GM12801 (cell line): ENCODE measurements around the gene DUSP10.

Experiments
- TF ChIP-seq, protein P1 (sequence below): IDR thresholded peaks from one replicate; pipeline ENCODE4 v1.5.1; 2011; ENCODE audit warnings: control low read depth; ENCODE audit not compliant: insufficient read length; ENCODE audit errors: extremely low read depth

The DUSP10 gene

GRCh38 chr1:221696718-221697461 lies 45.0 kb downstream of the DUSP10 start:
- TF ChIP-seq, protein P1, sequence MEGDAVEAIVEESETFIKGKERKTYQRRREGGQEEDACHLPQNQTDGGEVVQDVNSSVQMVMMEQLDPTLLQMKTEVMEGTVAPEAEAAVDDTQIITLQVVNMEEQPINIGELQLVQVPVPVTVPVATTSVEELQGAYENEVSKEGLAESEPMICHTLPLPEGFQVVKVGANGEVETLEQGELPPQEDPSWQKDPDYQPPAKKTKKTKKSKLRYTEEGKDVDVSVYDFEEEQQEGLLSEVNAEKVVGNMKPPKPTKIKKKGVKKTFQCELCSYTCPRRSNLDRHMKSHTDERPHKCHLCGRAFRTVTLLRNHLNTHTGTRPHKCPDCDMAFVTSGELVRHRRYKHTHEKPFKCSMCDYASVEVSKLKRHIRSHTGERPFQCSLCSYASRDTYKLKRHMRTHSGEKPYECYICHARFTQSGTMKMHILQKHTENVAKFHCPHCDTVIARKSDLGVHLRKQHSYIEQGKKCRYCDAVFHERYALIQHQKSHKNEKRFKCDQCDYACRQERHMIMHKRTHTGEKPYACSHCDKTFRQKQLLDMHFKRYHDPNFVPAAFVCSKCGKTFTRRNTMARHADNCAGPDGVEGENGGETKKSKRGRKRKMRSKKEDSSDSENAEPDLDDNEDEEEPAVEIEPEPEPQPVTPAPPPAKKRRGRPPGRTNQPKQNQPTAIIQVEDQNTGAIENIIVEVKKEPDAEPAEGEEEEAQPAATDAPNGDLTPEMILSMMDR: no peak

GRCh38 chr1:221696027-221696426 lies 45.9 kb downstream of the DUSP10 start:
- TF ChIP-seq, protein P1: no peak

DNA sequence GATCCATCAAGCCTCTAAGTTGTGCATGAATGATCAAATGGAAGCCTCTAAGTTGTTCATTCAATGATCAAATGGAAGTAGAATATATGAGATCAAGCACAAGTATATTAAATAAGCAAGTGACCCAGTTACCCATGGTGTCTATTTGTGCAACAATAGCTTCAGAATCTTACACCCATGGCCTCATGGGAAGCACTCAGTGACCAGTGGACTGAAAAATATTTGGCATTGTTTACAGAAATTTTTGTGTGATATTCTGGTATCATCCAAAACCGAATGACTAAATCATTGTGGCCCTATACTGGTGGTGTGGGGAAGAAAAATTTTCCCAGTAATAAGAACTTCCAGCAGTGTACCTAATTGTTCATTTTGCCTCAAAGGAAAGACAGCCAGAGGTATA lies 46.6 kb downstream of the DUSP10 start:
- TF ChIP-seq, protein P1: no peak

DNA sequence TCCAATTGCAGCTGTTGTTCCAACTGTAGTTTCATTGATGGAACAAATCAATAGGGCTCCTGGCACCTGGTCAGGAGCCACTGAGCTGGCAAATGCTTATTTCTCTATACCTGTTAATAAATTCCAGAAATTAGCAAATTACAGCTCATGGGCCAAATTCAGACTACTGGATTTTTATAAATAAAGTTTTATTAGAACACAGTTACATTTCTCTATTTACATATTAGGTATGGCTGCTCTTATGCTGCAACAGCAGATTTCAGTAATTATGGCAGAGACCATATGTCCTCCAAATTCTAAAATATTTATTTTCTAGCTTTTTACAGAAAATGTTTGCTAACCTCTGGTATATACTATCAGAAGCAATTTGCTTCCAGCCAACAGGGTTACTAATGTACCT lies 47.8 kb downstream of the DUSP10 start:
- TF ChIP-seq, protein P1: no peak

DNA sequence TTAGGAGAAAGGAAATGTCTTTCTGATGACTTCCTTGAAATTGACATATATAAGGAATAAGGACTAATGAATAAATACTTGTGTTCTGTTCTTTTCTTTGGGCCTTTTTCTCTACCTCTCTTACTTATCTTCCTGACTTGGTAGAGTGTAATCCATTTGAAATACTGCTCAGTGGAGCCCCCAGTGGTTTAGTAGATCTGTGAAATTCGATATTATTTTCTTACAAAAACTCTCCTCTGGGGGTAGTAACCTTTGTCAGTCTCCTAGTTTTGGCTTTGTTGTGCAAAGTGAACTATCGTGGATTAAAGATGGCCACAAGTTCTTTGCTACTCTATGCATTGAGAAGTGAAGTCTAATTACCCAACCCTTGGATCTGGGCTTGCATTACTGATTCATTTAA lies 48.8 kb downstream of the DUSP10 start:
- TF ChIP-seq, protein P1: no peak

DNA sequence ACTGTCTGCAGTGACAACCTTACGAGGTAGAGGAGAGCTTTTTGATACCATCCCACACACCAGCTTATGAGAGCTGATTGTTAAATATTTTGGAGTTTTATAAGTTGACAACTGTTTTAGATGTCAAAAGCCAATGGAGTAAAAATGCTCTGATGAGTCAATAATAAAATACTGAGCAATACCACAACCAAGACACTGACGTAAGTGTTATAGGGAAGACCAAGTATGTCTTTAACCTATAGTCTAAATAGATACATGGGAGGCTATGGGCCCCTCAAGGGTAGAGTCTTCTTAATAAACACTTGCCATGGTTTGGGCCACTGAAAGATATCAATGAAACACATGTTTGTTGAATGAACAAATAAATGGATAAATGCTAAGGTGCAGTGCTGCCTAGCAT lies 49.2 kb downstream of the DUSP10 start:
- TF ChIP-seq, protein P1: no peak

DNA sequence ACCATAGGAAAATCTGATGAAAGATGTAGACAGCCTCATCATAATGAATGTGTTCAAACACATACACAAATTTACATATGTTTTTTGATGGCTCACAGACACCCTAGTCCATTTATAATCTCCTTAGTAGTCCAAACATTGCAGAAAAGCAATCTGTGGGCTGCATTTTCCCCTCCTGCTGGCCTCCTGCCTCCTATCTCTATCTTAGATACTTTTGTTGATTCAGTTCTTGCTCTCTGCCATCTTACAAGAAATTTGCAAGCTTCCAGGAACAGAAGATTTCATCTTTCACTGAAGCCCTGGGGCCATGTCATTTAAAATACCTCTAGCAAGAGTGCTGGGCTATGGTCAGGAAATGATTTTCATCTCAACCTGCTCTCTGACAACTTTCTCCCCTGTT lies 50.6 kb downstream of the DUSP10 start:
- TF ChIP-seq, protein P1: no peak
